Measurements from ENCODE around the gene ZSWIM4.
"Not testable (repeated sequence)": the region's sequence is repeated elsewhere in the genome, so short reads cannot be mapped to it uniquely, and the experiment has no call there.

The ZSWIM4 gene

DNA sequence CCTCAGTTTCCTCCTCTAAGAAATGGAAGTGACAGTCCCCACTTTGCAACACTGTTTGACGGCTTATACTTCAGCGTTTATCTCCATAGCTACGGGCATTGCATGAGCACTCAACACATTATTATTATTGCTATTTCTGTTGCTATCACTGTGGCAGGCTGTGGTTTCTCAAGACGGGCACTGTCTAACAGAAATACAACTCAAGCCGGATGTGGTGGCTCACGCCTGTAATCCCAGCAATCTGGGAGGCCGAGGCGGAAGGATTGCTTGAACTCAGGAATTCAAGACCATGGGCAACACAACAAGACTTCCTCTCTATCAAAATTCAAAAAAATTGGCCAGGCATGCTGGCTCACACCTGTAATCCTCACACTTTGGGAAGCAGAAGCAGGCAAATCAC, 4.9 kb upstream of the ZSWIM4 start:
- no peak overlapping the region for H3K4me3 ChIP-seq (ENCODE audit: low read depth, low read length)
- TF ChIP-seq, protein P1, sequence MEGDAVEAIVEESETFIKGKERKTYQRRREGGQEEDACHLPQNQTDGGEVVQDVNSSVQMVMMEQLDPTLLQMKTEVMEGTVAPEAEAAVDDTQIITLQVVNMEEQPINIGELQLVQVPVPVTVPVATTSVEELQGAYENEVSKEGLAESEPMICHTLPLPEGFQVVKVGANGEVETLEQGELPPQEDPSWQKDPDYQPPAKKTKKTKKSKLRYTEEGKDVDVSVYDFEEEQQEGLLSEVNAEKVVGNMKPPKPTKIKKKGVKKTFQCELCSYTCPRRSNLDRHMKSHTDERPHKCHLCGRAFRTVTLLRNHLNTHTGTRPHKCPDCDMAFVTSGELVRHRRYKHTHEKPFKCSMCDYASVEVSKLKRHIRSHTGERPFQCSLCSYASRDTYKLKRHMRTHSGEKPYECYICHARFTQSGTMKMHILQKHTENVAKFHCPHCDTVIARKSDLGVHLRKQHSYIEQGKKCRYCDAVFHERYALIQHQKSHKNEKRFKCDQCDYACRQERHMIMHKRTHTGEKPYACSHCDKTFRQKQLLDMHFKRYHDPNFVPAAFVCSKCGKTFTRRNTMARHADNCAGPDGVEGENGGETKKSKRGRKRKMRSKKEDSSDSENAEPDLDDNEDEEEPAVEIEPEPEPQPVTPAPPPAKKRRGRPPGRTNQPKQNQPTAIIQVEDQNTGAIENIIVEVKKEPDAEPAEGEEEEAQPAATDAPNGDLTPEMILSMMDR (IDR thresholded peaks at IDR 0.05; ENCODE audit: low read depth, low read length), result no peak

DNA sequence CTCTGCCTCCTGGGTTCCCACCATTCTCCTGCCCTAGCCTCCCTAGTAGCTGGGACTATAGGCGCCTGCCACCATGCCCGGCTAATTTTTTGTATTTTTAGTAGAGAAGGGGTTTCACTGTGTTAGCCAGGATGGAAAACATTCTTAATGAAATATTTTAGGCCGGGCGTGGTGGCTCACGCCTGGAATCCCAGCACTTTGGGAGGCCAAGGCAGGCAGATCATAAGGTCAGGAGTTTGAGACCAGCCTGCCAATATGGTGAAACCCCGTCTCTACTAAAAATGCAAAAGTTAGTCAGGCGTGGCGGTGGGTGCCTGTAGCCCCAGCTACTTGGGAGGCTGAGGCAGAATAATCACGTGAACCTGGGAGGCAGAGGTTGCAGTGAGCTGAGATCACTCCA, 1.9 kb upstream of the ZSWIM4 start:
- not testable (repeated sequence) for H3K4me3 ChIP-seq (ENCODE audit: low read depth, low read length)

DNA sequence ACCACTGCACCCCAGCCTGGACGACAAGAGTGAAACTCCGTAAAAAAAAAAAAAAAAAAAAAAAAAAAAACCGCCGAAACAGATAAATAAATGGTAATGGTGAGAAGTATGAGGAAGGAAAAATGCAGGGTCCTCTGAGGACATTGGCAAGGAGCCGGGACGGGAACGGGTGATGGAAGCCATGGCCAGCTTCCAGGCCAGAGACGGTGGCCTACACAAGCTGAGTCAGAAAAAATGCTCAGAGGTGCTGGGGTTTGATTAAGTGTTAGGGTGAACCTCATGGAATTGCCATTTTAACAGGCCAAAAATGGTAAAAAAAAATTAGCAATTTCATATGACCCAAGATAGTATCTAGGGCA, 866 bp upstream of the ZSWIM4 start:
- TF ChIP-seq, protein P1 (IDR thresholded peaks at IDR 0.05; ENCODE audit: low read depth, low read length), result no peak
- peak overlapping the region; percentile 78 for H3K4me3 ChIP-seq (ENCODE audit: low read depth, low read length)

DNA sequence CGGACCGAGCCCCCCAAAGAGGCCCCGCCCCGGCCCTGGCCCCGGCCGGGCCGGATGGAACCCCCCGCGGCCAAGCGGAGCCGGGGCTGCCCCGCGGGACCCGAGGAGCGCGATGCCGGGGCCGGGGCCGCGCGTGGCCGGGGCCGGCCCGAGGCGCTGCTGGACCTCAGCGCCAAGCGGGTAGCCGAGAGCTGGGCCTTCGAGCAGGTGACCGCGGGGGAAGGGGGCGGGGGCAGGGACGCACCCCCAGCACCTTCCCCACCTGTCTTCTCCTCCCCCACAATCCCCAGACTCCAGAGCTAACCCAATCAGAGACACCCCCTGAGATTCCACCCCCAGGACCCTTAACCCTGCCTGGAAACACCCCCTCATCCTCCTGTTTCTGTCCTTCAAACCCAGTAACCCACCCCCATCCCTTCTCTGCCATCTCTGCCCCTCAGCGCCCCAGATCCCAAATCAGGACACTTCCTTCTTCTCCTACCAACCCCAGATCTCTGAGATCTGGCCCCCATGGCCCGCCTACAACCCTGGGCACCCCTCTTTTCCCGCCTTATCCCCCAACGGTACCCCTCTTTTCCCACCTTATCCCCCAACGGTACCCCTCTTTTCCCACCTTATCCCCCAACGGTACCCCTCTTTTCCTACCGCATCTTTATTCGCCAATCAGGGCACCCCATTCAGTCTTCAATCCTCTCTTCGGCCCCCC, 505 bp downstream of the ZSWIM4 start:
- TF ChIP-seq, protein P1 (IDR thresholded peaks at IDR 0.05; ENCODE audit: low read depth, low read length), result no peak
- peak overlapping the region; percentile 85 for H3K4me3 ChIP-seq (ENCODE audit: low read depth, low read length)

DNA sequence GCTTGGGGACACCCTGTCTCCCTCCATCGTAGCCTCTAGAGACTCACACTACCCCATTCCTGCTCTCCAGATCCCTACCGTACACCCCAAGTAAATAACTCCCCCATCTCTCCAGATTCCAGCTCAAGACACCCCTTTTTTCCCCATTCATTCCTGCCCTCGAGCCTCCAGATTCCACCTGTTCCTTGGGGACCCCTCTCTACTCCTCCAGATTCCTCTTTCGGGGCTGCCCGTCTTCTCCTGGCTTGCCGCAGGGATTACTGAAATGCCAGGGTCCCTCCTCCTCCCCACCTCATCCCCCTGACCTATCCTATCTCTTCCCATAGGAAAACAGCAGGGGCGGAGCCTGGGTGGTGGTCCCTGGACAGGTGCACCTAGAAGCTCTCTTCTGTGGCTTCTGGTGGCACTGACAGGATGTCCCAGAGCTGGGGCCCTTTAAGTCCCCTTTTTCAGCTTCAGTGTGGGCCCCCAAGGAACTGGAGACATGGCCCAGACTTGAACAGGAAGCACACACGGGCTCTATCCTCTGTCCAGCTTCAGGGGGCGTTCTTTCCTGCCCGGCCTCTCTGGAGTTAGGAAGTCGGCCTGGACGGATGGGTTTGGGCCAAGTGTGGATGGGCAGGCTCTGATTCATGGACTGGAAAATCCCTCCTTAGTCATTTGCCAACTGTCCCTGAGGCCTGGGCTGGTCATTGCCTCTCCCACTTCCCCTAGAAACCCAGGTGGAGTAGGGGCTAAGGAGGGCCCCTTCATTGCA, 1.2 kb downstream of the ZSWIM4 start:
- H3K4me3 ChIP-seq (ENCODE audit: low read depth, low read length), result peak overlapping the region; percentile 85
- TF ChIP-seq, protein P1 (IDR thresholded peaks at IDR 0.05; ENCODE audit: low read depth, low read length), result peak; percentile 28

DNA sequence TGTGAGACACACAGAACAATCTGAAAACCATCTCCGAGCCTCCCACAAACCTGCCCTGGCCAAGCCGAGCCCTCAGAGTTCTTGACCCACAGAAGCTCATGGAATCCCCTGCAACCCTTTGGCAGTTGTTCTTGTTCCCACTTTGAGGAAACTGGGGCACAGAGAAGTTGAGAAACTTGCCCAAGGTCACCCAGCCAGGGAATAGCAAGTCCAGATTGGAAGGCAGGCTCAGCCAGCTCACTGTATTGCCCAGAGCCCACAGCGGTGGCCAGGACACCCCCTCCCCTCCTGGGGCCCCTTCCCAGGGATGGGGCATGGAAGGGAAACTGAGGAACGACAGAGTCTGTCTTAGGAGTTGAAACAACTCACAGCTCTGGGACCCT, 1.8 kb downstream of the ZSWIM4 start:
- peak overlapping the region; percentile 85 for H3K4me3 ChIP-seq (ENCODE audit: low read depth, low read length)

DNA sequence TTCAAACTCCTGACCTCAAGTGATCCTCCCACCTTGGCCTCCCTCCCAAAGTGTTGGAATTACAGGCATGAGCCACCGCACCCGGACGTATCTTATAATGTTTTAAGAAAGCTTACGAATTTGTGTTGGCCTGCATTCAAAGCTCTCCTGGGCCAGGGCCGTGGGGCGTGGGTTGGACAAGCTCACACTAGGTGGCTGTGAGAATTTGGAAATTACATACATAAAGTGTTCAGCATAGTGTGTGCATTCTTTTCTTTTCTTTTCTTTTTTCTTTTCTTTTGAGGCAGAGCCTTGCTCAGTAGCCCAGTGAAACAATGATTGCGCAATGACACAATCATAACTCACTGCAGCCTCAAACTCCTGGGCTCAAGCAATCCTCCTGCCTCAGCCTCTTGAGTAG, 2.6 kb downstream of the ZSWIM4 start:
- TF ChIP-seq, protein P1 (IDR thresholded peaks at IDR 0.05; ENCODE audit: low read depth, low read length), result no peak
- no peak overlapping the region for H3K4me3 ChIP-seq (ENCODE audit: low read depth, low read length)

More for the DNA sequence above, 1.8 kb downstream of the ZSWIM4 start:
- TF ChIP-seq, protein P1 (IDR thresholded peaks at IDR 0.05; ENCODE audit: low read depth, low read length), result no peak

Measured in WI38 (cell line).